ENCODE data around the gene ADORA1. TPM values are rescaled to one million over a fixed set of nuclear protein-coding genes. Genes with fewer than 3 reads are reported as not detected.

The ADORA1 gene
- total RNA-seq, 1 experiment from 2014 or later = 1.2 TPM

DNA sequence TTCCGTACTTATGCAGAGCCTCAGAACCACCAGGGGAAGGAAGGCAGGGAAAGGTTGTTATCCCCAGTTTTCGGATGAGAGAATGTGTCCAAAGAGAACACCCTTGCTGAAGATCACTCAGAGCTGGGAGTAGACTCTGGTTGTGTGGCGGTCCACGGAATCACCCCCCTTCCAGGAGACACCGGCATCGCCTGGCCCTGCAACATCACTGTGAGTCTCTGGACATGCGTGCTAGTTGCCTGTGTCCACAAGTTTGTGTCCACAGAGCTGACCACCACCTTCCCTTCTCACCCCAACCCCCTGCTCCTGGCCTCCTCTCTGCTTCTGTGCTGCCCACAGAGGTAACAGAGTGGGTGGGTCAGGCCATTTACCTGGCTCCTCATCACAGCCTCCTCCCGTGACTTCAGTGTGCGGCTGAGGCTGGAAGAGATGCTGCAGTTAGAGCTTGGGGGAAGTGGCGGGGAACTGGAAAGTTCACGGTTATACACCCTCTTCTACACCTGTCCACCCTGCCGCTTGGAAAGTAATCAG lies 40.8 kb downstream of the ADORA1 start:
- no peak for DNase-seq (ENCODE audit: low spot score)

DNA sequence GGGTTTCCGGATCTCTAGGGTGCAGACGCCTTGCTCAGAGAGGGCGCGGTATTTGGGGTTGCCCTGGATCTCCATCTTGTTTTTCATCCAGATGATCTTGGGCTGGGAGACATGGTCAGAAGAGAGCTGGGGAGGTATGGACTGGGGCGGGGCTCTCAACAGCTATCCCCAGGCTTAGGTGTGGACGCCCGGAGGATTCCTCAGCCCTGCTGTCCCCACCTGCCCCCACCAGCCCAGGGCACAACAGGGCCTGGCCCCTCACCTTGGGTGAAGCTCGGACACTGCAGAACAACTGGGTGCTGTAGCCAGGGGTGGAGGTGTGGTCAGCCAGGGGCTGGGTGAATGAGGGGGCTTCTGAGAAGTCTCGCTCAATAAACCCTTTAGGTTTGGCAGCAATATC lies 41.5 kb downstream of the ADORA1 start:
- H3K4me3 ChIP-seq (ENCODE audit: low read depth, low read length, poor library complexity, severe bottlenecking) = no peak overlapping the region
- intact Hi-C loops (cut with micrococcal nuclease; ENCODE audit: unreplicated experiment) = no loop called here
- POLR2A ChIA-PET (ENCODE audit: low non-redundant PET) = no interaction called here
- H3K36me3 ChIP-seq (ENCODE audit: insufficient read depth, low read length, poor library complexity, severe bottlenecking) = no peaks in the 10 kb centered on the region
- H3K27me3 ChIP-seq (replicated peaks; ENCODE audit: insufficient read depth, low read depth, low read length, poor library complexity) = peaks cover 5% of the 10 kb centered on the region
- CTCF ChIA-PET = no interaction called here
- H3K9me3 ChIP-seq (ENCODE audit: low read depth, low read length, poor library complexity, severe bottlenecking) = no peaks in the 10 kb centered on the region
- no peak overlapping the region for H3K27ac ChIP-seq (ENCODE audit: low read depth, low read length, poor library complexity, severe bottlenecking)
- no TSS peak for BruUV-seq (replicated peaks)
- DNase-seq (ENCODE audit: low spot score) = no peak
- no peak for TF ChIP-seq EZH2 (IDR thresholded peaks at IDR 0.05; ENCODE audit: borderline replicate concordance, low read depth, low read length, poor library complexity, severe bottlenecking)
- TF ChIP-seq, protein P1, sequence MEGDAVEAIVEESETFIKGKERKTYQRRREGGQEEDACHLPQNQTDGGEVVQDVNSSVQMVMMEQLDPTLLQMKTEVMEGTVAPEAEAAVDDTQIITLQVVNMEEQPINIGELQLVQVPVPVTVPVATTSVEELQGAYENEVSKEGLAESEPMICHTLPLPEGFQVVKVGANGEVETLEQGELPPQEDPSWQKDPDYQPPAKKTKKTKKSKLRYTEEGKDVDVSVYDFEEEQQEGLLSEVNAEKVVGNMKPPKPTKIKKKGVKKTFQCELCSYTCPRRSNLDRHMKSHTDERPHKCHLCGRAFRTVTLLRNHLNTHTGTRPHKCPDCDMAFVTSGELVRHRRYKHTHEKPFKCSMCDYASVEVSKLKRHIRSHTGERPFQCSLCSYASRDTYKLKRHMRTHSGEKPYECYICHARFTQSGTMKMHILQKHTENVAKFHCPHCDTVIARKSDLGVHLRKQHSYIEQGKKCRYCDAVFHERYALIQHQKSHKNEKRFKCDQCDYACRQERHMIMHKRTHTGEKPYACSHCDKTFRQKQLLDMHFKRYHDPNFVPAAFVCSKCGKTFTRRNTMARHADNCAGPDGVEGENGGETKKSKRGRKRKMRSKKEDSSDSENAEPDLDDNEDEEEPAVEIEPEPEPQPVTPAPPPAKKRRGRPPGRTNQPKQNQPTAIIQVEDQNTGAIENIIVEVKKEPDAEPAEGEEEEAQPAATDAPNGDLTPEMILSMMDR (conservative IDR thresholded peaks at IDR 0.05; ENCODE audit: low read depth, low read length) = no peak
- H3K4me1 ChIP-seq (ENCODE audit: insufficient read depth, low read length, poor library complexity, severe bottlenecking) = peaks cover 5% of the 10 kb centered on the region

More for the DNA sequence above, 40.8 kb downstream of the ADORA1 start:
- Histone ChIP-seq H3K4me1 (ENCODE audit: insufficient read depth, low read length, poor library complexity, severe bottlenecking) (no peaks in the 10 kb centered on the region), H3K27ac (ENCODE audit: low read depth, low read length, poor library complexity, severe bottlenecking) (no peak overlapping the region), H3K4me3 (ENCODE audit: low read depth, low read length, poor library complexity, severe bottlenecking) (no peak overlapping the region), H3K36me3 (ENCODE audit: insufficient read depth, low read length, poor library complexity, severe bottlenecking) (no peaks in the 10 kb centered on the region), H3K27me3 (replicated peaks; ENCODE audit: insufficient read depth, low read depth, low read length, poor library complexity) (peaks cover 9% of the 10 kb centered on the region), H3K9me3 (ENCODE audit: low read depth, low read length, poor library complexity, severe bottlenecking) (no peaks in the 10 kb centered on the region)
- no TSS peak for BruUV-seq (replicated peaks)
- ChIA-PET CTCF (no interaction called here), POLR2A (ENCODE audit: low non-redundant PET) (no interaction called here)
- intact Hi-C loops (cut with micrococcal nuclease; ENCODE audit: unreplicated experiment) = no loop called here
- TF ChIP-seq, protein P1 (conservative IDR thresholded peaks at IDR 0.05; ENCODE audit: low read depth, low read length) = no peak
- TF ChIP-seq EZH2 (IDR thresholded peaks at IDR 0.05; ENCODE audit: borderline replicate concordance, low read depth, low read length, poor library complexity, severe bottlenecking) = no peak

DNA sequence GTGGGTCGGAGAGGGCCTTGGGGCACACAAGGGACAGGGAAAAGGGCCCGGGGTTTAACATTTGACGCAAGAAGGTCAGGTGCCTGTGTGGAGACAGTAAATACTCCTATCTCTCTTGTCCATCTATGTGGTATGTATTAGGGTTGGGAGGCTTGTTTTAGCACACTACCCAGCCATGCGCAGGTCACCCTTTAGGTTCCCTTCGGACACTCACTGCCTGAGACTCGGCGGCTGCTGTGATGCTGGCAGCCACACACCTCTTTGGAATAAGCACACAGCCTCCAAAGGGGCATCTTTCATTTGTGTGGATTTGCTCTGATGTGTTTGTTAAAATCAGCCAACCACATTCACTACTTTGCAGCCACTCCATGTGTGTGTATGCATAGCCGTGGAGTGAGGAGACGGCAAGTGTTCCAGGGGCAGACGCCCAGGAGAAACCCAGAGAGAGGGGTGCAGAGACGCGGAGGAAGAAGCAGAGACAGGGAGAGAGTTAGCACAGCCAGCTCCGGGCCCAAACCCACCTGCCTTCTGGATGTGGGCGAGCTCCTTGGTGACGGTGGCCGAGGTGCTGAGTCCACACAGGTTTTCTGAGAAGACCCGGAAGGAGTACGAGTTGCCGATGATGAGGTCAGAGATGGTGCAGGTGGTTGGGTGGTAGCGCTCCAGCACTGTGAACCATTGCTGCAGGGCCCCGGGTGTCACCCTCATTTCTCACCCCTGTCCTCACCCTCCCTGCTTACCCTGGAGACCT lies 42.4 kb downstream of the ADORA1 start:
- CTCF ChIA-PET = interaction anchor here (0.6 kb wide), 2 partner anchors 49 to 198 kb away, joined by 3 to 9 read pairs; no protein-coding TSS in a partner anchor
- H3K27ac ChIP-seq (ENCODE audit: low read depth, low read length, poor library complexity, severe bottlenecking) = no peak overlapping the region
- no TSS peak for BruUV-seq (replicated peaks)
- peaks cover 5% of the 10 kb centered on the region for H3K4me1 ChIP-seq (ENCODE audit: insufficient read depth, low read length, poor library complexity, severe bottlenecking)
- no peak for DNase-seq (ENCODE audit: low spot score)
- TF ChIP-seq, protein P1 (conservative IDR thresholded peaks at IDR 0.05; ENCODE audit: low read depth, low read length) = no peak
- no peak for TF ChIP-seq EZH2 (IDR thresholded peaks at IDR 0.05; ENCODE audit: borderline replicate concordance, low read depth, low read length, poor library complexity, severe bottlenecking)
- H3K4me3 ChIP-seq (ENCODE audit: low read depth, low read length, poor library complexity, severe bottlenecking) = no peak overlapping the region
- intact Hi-C loops (cut with micrococcal nuclease; ENCODE audit: unreplicated experiment) = loop anchor here (5.0 kb wide), 1 partner anchor 53 kb away; no protein-coding TSS in a partner anchor
- POLR2A ChIA-PET (ENCODE audit: low non-redundant PET) = no interaction called here
- no peaks in the 10 kb centered on the region for H3K27me3 ChIP-seq (replicated peaks; ENCODE audit: insufficient read depth, low read depth, low read length, poor library complexity)
- no peaks in the 10 kb centered on the region for H3K36me3 ChIP-seq (ENCODE audit: insufficient read depth, low read length, poor library complexity, severe bottlenecking)
- H3K9me3 ChIP-seq (ENCODE audit: low read depth, low read length, poor library complexity, severe bottlenecking) = no peaks in the 10 kb centered on the region
